IPS-20b (cell line): Measurements from ENCODE around the gene IGF2R.
"Not testable (repeated sequence)": the region's sequence is repeated elsewhere in the genome, so short reads cannot be mapped to it uniquely, and the experiment has no call there.

Experiments used
- H3K27ac ChIP-seq: one replicate; pipeline ENCODE4 v1.5.1; 2013; ENCODE audit warnings: low read length
- H3K27me3 ChIP-seq: 2 replicates; pipeline ENCODE4 v1.6.1; 2013; ENCODE audit warnings: mild to moderate bottlenecking, low read length, inconsistent platforms; ENCODE audit not compliant: insufficient read depth
- H3K36me3 ChIP-seq: 2 replicates; pipeline ENCODE4 v1.6.1; 2013; ENCODE audit warnings: low read depth, mild to moderate bottlenecking, inconsistent platforms, low read length, moderate library complexity; ENCODE audit not compliant: insufficient read depth
- H3K4me1 ChIP-seq: 2 replicates; pipeline ENCODE4 v1.6.1; 2013; ENCODE audit warnings: mild to moderate bottlenecking, control low read depth, inconsistent platforms, low read length, moderate library complexity; ENCODE audit not compliant: insufficient read depth
- H3K4me3 ChIP-seq: 2 replicates; pipeline ENCODE4 v1.5.1; 2013; ENCODE audit warnings: mild to moderate bottlenecking, low read length, inconsistent platforms
- H3K9ac ChIP-seq: 2 replicates; pipeline ENCODE4 v1.6.1; 2013; ENCODE audit warnings: low read depth, mild to moderate bottlenecking, inconsistent platforms, low read length, moderate library complexity
- H3K9me3 ChIP-seq: 2 replicates; pipeline ENCODE4 v1.6.1; 2013; ENCODE audit warnings: mild to moderate bottlenecking, low read depth, low read length, inconsistent platforms; ENCODE audit not compliant: insufficient read depth

Gene IGF2R

DNA sequence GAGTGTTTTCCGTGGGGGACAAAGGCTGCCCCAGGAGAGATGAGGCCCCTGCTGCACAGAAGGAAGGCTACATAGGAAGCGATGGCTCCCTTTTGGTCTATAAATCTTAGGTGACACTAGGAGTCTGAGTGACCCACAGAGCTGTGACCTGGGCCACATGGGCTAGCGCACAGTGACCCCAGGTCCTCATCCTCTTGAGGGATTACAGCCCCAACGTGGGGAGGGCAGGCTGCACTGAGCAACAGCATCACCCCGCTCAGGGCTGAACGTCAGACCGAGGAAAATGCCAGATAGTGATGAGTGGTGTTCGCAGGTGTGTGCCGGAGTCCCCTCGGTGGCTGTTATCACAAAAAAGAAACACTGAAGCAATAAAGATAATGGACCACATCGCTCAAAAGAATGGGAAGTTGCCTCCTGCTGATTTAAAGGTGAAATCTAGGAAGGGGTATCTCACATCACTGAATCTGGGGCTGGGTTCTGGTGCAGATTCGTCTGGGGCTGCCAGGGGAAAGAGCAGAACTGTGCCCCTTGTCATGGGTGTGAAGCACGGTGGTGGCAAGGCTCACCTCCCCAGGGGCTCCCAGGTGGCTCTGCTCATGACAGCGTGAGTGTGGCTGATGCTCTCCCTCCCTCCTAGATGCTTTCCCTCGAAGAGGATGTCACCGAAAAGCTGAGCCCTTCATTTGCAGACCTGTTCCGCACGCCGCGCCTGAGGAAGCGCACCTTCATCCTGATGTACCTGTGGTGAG lies 167.2 kb downstream of the IGF2R start:
- no peaks in the 10 kb centered on the region for H3K36me3 ChIP-seq
- H3K9me3 ChIP-seq, result no peaks in the 10 kb centered on the region
- H3K27me3 ChIP-seq, result peaks cover 13% of the 10 kb centered on the region
- H3K4me3 ChIP-seq, result no peak overlapping the region
- H3K27ac ChIP-seq, result no peak overlapping the region
- H3K9ac ChIP-seq, result no peak overlapping the region
- peaks cover 16% of the 10 kb centered on the region; the same call in 1 of the 2 replicates for H3K4me1 ChIP-seq

DNA sequence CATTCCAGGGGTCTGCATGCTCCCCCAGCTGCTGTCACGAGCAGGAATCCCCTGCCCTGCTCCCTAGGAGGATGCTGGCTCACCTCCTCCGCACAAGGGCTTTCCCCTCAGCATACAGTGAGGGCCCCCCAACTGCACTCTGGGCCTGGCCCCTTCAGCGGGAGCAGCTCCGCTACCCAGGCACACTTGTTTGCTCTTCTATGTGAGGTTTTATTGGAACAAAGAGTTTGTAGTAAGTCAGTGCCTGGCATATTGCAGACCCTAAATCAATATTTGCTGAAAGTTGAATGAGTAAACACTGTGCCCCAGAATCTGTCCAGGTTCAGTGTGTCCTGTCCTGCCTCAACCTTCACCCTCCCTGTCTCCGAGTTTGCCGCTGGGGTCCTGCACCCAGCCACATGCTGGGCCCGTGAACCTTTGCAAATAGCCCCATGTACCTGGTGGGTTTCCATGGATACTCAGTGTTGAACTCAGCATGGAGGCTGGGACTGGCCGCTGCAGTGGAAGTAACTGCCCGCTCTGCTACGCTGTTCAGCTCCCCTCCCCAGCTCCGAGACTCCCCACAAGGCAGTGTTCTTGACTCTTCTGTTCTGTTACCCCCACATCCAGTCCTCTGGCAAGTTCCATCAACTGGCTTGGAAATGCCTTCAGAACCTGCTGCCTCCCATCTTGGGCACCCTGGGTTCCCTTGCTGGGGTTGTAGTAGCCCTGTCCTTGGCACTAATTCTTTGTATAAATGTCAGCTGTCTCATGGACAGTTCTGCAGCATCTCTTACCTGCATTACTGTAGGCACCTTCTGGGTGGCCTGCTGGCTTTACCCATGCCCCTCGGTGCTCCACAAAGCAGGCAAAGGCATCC lies 168.5 kb downstream of the IGF2R start:
- Histone ChIP-seq H3K4me3 (no peak overlapping the region), H3K9ac (no peak overlapping the region), H3K36me3 (no peaks in the 10 kb centered on the region), H3K4me1 (peaks cover 11% of the 10 kb centered on the region; the same call in 1 of the 2 replicates), H3K27ac (no peak overlapping the region), H3K9me3 (no peaks in the 10 kb centered on the region), H3K27me3 (peaks cover 13% of the 10 kb centered on the region)

DNA sequence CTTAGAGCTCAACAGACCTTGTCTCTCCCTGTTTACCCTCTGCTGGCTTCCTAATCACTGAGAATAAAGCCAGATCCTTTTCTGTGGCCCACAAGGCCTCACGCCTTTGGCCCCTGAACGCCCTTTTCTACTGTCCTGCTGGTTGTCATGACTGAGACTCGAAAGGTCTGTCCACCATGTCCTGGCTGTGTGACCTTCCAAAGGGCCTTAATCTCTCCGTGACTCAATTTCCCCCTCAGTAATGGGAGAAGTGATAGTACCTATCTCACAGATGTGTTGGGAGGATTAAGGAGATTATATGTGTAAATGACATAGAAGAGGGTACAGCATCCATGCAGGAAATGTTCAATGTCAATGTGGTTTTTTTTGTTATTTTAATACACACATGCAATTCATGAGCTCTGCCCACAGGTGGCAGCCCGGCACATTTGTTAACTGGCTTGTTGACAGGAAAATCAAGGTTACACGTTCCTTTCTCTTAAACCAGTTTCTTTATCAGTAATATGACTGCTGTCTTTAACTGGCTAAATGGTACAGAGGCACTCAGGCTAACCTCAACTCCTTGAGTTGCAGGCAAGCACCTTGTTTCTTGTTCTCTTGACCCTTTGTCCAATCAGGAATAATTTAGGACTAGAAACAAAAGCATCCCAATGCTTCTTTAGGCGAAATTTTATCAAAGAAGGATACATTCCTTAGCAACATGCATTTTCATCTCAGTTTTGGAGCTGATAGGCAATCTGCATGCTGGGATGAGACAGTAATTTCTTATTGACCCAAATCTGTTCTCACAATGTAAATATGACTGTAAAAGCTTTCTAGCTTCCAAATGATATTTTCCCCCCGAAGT lies 169.3 kb downstream of the IGF2R start:
- Histone ChIP-seq H3K27me3 (peaks cover 11% of the 10 kb centered on the region), H3K4me1 (peaks cover 2% of the 10 kb centered on the region; the same call in 1 of the 2 replicates), H3K9me3 (no peaks in the 10 kb centered on the region), H3K9ac (no peak overlapping the region), H3K4me3 (no peak overlapping the region), H3K36me3 (no peaks in the 10 kb centered on the region), H3K27ac (no peak overlapping the region)

DNA sequence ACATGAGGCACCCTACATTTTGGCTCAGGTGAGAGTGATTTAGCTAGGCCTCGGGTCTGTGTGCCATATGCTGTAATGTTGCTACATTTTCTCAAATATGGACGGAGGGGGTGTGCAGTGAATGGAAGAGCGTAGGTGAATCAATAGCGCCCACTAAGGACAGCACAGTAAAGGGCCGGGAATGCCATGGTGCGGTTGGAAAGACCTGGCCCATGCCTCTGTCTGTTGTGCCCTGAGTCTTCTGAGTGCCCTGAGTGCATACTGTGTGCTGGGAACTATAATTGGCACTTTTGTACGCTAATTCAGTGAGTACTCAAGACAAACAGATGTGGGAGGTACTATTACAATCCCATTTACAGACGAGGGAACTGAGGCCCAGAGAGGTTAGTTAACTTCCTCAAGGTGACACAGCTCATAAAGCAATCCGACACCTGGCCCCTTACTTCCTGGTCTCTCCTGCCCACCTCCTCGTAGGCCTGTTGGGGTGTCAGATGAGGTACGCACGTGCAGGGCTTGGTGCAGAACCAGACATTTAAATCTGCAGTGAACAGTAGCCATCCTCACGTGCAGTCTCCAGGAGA lies 170.0 kb downstream of the IGF2R start:
- H3K36me3 ChIP-seq, result no peaks in the 10 kb centered on the region
- H3K27me3 ChIP-seq, result peaks cover 8% of the 10 kb centered on the region; the same call in 1 of the 2 replicates
- H3K9ac ChIP-seq, result no peak overlapping the region
- H3K27ac ChIP-seq, result no peak overlapping the region
- H3K4me1 ChIP-seq, result no peaks in the 10 kb centered on the region; the same call in 1 of the 2 replicates
- H3K9me3 ChIP-seq, result no peaks in the 10 kb centered on the region
- H3K4me3 ChIP-seq, result no peak overlapping the region

DNA sequence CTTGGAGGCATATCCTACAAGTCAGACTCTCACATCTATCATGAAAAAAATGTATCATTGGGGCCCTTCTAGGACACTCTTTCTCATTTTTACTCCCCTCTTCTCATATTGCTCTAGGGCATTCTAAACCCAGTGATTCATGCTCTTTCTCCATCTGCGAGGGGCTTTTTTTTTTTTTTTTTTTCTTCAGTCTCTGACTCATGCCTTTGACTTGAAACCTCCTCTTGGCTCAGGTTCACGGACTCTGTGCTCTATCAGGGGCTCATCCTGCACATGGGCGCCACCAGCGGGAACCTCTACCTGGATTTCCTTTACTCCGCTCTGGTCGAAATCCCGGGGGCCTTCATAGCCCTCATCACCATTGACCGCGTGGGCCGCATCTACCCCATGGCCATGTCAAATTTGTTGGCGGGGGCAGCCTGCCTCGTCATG lies 170.6 kb downstream of the IGF2R start:
- Histone ChIP-seq H3K9ac (no peak overlapping the region), H3K4me3 (no peak overlapping the region), H3K36me3 (no peaks in the 10 kb centered on the region), H3K9me3 (no peaks in the 10 kb centered on the region), H3K4me1 (no peaks in the 10 kb centered on the region; the same call in 1 of the 2 replicates), H3K27me3 (peaks cover 8% of the 10 kb centered on the region; the same call in 1 of the 2 replicates), H3K27ac (no peak overlapping the region)

DNA sequence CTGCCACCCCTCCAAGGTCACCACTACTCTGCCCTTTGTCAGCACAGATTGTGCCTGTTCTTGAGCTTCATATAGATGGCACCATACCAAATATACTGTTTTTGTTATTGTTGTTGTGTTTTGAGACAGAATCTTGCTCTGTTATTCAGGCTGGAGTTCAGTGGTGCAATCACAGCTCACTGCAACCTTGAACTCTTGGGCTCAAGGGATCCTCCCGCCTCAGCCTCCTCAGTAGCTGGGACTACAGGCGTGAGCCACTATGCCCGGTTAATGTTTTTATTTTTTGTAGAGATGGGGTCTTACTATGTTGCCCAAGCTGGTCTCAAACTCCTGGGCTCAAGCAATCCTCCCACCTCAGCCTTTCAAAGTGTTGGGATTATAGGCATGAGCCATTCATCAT lies 171.6 kb downstream of the IGF2R start:
- not testable (repeated sequence) for H3K4me3 ChIP-seq, H3K9ac ChIP-seq, H3K4me1 ChIP-seq, H3K27me3 ChIP-seq, H3K27ac ChIP-seq, H3K36me3 ChIP-seq, H3K9me3 ChIP-seq

DNA sequence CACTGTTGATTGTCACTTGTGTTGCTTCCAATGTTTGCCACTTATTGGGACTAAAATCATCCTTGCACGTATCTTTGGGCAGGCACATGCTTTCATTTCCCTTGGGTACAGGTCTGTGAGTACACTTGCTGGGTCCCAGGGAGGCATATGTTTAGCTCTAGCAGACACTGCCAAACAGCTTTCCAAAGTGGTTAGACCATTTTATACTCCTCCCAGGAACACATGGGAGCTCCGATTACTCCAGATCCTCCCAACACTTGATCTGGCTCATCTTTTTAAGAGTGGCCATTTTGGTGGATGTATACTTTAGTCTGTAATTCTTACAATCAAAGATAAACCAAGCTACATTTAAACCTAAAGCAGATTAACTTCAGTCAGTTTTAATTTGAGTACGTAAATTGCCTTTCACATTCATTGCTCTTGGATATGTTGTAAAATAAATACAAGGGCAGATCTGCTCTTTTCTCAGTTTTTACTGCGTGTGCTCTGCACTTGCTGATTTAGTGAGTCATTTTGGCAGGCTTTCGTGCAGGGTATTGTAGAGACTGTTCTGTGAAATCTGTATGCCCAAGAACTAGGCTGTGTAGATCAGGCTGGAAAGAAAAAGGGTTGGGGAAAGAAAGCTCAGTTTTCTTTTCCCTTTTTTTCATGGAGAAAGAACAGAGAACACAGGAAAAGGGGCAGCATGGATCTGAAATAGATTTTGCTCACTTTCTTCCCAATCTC lies 172.3 kb downstream of the IGF2R start:
- Histone ChIP-seq H3K27ac (no peak overlapping the region), H3K9ac (no peak overlapping the region), H3K36me3 (no peaks in the 10 kb centered on the region)

DNA sequence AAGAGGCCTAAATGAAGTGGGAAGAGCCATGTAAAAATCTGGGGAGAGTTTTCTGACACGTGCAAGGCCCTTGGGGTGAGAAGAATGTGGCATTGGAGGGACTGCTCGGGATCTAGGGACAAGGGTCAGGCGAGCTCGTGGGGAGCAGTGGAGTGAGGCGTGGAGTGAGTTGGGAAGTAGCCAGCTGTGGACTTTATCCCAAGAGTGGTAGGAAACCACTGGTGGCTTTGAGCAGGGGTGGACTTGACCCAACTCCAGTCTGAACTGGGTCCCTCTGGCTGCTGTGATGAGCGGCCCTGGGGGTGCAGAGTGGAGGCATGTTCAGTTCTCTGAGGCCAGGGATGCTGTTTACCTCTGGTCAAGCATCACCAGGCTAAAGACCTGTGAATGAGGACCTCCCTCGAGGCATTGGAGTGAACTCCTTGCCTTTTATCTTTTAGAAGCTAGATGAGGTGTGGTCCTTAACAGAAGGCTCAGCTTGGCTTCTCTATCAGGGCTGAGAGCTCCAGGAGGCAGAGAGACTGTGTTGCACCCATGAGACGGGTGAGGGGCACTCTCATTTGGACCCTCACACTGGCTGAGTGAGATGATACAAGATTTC lies 173.3 kb downstream of the IGF2R start:
- H3K27ac ChIP-seq, result no peak overlapping the region
- no peak overlapping the region for H3K4me3 ChIP-seq
- H3K27me3 ChIP-seq, result no peaks in the 10 kb centered on the region
- H3K36me3 ChIP-seq, result no peaks in the 10 kb centered on the region
- no peak overlapping the region for H3K9ac ChIP-seq
- no peaks in the 10 kb centered on the region for H3K9me3 ChIP-seq
- no peaks in the 10 kb centered on the region; the same call in 1 of the 2 replicates for H3K4me1 ChIP-seq

More for the DNA sequence above, 172.3 kb downstream of the IGF2R start:
- no peaks in the 10 kb centered on the region for H3K27me3 ChIP-seq
- H3K9me3 ChIP-seq, result no peaks in the 10 kb centered on the region
- no peak overlapping the region for H3K4me3 ChIP-seq
- H3K4me1 ChIP-seq, result no peaks in the 10 kb centered on the region; the same call in 1 of the 2 replicates

DNA sequence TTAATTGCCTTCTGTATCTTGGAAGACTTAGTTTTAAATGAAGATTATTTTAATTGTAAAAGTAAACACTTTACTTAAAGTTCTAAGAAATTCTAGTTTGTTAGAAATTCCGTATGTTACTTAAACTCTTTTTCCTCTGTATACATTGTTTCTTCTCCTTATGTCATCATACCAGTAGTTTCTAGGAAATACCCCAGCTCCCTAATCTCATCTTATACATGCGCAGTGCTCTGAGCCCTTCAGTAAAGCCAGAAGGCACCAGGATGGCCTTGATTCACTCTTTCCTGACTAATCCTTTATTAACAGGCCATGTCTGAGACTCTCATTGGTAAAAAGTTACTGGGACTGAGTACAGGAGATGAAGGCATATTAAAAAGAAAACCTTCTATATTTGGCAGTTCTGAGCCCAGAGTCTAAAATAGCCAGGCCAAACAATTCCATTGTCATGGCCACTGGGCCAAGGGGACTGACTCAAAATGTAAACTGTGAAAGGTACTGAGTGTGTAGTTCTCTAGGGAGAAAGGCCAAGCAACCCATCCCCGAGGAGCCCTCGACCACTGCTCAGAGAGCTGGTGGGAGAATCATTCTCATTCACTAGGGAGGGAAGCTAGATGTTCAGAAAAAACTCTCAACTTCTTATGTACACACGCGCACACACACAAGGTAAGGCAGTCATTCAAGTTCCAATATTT lies 177.7 kb downstream of the IGF2R start:
- H3K4me1 ChIP-seq, result no peaks in the 10 kb centered on the region
- no peaks in the 10 kb centered on the region for H3K36me3 ChIP-seq
- no peak overlapping the region for H3K9ac ChIP-seq
- H3K9me3 ChIP-seq, result no peaks in the 10 kb centered on the region
- no peaks in the 10 kb centered on the region for H3K27me3 ChIP-seq
- no peak overlapping the region for H3K27ac ChIP-seq
- no peak overlapping the region for H3K4me3 ChIP-seq

DNA sequence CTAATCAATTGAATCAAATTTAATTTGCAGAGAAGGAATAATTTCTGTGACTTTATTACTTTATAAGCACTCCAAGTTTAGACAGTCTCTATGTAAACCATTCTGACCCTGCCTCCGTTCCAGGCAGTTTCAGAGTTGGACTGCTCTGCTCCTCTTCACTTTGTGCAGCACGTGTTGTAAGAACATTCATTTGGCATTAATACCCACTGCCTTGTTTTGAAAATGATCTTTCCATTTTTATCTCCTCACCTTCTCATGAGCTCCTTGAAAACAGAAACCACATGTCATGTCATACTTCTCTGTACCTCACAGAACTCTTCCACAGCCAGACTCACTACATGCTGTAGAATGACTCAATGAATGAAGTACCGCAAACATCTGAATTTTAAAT lies 178.3 kb downstream of the IGF2R start:
- no peaks in the 10 kb centered on the region for H3K36me3 ChIP-seq
- H3K9ac ChIP-seq, result no peak overlapping the region
- H3K9me3 ChIP-seq, result no peaks in the 10 kb centered on the region
- no peaks in the 10 kb centered on the region for H3K27me3 ChIP-seq
- H3K27ac ChIP-seq, result no peak overlapping the region
- no peak overlapping the region for H3K4me3 ChIP-seq
- no peaks in the 10 kb centered on the region for H3K4me1 ChIP-seq
